ENCODE measurements around the gene TPCN1. TPM values are rescaled to one million over a fixed set of nuclear protein-coding genes. Genes with fewer than 3 reads are reported as not detected.

TPCN1 gene
- total RNA-seq, 1 donor from 2014 or later, result 56.3 TPM

- intact Hi-C loops (cut with DNase I), result no loop called here
- H3K27ac ChIP-seq, result peak overlapping the region; percentile 86 to 94
- no peak overlapping the region for H3K4me3 ChIP-seq
- no peaks in the 10 kb centered on the region for H3K27me3 ChIP-seq
- H3K9me3 ChIP-seq, result peaks cover 0 to under 1% of the 10 kb centered on the region in 2 donors
- TF ChIP-seq CTCF (IDR thresholded peaks at IDR 0.05), result no peak
- H3K4me1 ChIP-seq, result peaks cover 29 to 49% of the 10 kb centered on the region in 2 donors
- peaks cover 16 to 23% of the 10 kb centered on the region in 2 donors for H3K36me3 ChIP-seq
- no peak for DNase-seq (ENCODE audit: low spot score in 2 of 2)
Observed at GRCh38 chr12:113248051-113248825, 27.0 kb downstream of the TPCN1 start.

- intact Hi-C loops (cut with DNase I), result no loop called here
- H3K4me3 ChIP-seq, result no peak overlapping the region
- peaks cover 16 to 30% of the 10 kb centered on the region in 2 donors for H3K36me3 ChIP-seq
- no peak for DNase-seq (ENCODE audit: low spot score in 2 of 2)
- no peaks in the 10 kb centered on the region for H3K27me3 ChIP-seq
- peaks cover 27 to 42% of the 10 kb centered on the region in 2 donors for H3K4me1 ChIP-seq
- peak overlapping the region; percentile 86 to 94 for H3K27ac ChIP-seq
- TF ChIP-seq CTCF (IDR thresholded peaks at IDR 0.05), result no peak
- peaks cover 0 to 4% of the 10 kb centered on the region in 2 donors for H3K9me3 ChIP-seq
Observed at GRCh38 chr12:113248842-113249435, 27.7 kb downstream of the TPCN1 start.

- Histone ChIP-seq H3K27me3 (no peaks in the 10 kb centered on the region), H3K27ac (peak overlapping the region; percentile 86 to 94), H3K9me3 (peaks cover 0 to 4% of the 10 kb centered on the region in 2 donors), H3K4me1 (peaks cover 23 to 38% of the 10 kb centered on the region in 2 donors), H3K4me3 (no peak overlapping the region), H3K36me3 (peaks cover 16 to 32% of the 10 kb centered on the region in 2 donors)
- intact Hi-C loops (cut with DNase I), result no loop called here
- no peak for DNase-seq (ENCODE audit: low spot score in 2 of 2)
- no peak for TF ChIP-seq CTCF (IDR thresholded peaks at IDR 0.05)
Observed at GRCh38 chr12:113249546-113249945, 28.3 kb downstream of the TPCN1 start.

GRCh38 chr12:113250045-113250444, 28.8 kb downstream of the TPCN1 start:
- DNase-seq (ENCODE audit: low spot score in 2 of 2), result no peak

More at GRCh38 chr12:113250045-113250444, 28.8 kb downstream of the TPCN1 start:
- H3K4me3 ChIP-seq, result no peak overlapping the region
- H3K4me1 ChIP-seq, result peaks cover 18 to 33% of the 10 kb centered on the region in 2 donors
- intact Hi-C loops (cut with DNase I), result no loop called here
- H3K36me3 ChIP-seq, result peaks cover 16 to 32% of the 10 kb centered on the region in 2 donors
- TF ChIP-seq CTCF (IDR thresholded peaks at IDR 0.05), result no peak
- peak overlapping the region; percentile 51 to 94 for H3K27ac ChIP-seq
- no peaks in the 10 kb centered on the region for H3K27me3 ChIP-seq
- peaks cover 0 to 4% of the 10 kb centered on the region in 2 donors for H3K9me3 ChIP-seq

Measured in ascending aorta (tissue), 2 donors.